Activated CD4-positive, alpha-beta T cell treated with anti-CD3 and anti-CD28 coated beads for 36 hours (primary cell): ENCODE measurements around the gene NMD3. TPM values are rescaled to one million over a fixed set of nuclear protein-coding genes. Genes with fewer than 3 reads are reported as not detected.
"Not testable (repeated sequence)": the region's sequence is repeated elsewhere in the genome, so short reads cannot be mapped to it uniquely, and the experiment has no call there.

ENCODE experiments used
- ATAC-seq: fragments of 200-7000 bp; cut with Tn5 transposase; one replicate; pipeline ENCODE4 v1.10.0; 2021; ENCODE audit warnings: mild to moderate bottlenecking, moderate library complexity
- CTCF ChIA-PET: fragments of 350-600 bp; sonication (Branson Sonifier 250); formaldehyde crosslinking; loops from one replicate; lab custom pipeline; 2021; ENCODE audit warnings: antibody characterized with exemption; lab: Charles Lee
- POLR2A ChIA-PET: fragments of 350-600 bp; sonication (Branson Sonifier 250); formaldehyde crosslinking; loops from one replicate; lab custom pipeline; 2021; ENCODE audit warnings: antibody characterized with exemption, inconsistent platforms; lab: Charles Lee
- DNase-seq: peaks from one replicate; pipeline ENCODE4 v3.0.0-alpha.2; 2020
- H3K27ac Mint-ChIP-seq: one replicate; pipeline ENCODE4 v1.8.0; 2021; ENCODE audit warnings: mixed read lengths
- H3K27me3 Mint-ChIP-seq: one replicate; pipeline ENCODE4 v1.8.0; 2021; ENCODE audit warnings: mixed read lengths
- H3K36me3 Mint-ChIP-seq: one replicate; pipeline ENCODE4 v1.8.0; 2021; ENCODE audit warnings: low read depth, mixed read lengths
- H3K4me1 Mint-ChIP-seq: one replicate; pipeline ENCODE4 v1.8.0; 2021; ENCODE audit warnings: mixed read lengths
- H3K4me3 Mint-ChIP-seq: one replicate; pipeline ENCODE4 v1.8.0; 2021; ENCODE audit warnings: mild to moderate bottlenecking, moderate library complexity, mixed read lengths
- H3K9me3 Mint-ChIP-seq: one replicate; pipeline ENCODE4 v1.8.0; 2021; ENCODE audit warnings: low read depth, mixed read lengths
- intact Hi-C, 2 experiments: fragments of 100-400 bp; cut with DNase I in 1 of 2; cut with micrococcal nuclease in 1 of 2; formaldehyde crosslinking; loops; one replicate each; pipeline versions ENCODE4 v1.14.2 to v1.15.1; 2022 to 2024; cut with DNase I, micrococcal nuclease
- total RNA-seq, 2 experiments: library from RNA; stranded (reverse); gene quantifications; one replicate each; pipeline ENCODE4 v1.2.3, GENCODE V29; 2021

Gene NMD3
- 10 to 100 TPM; 49.6 to 65.5 TPM for total RNA-seq

- CTCF ChIA-PET: interaction anchor here (0.6 to 2.1 kb wide), 3 partner anchors 10 to 77 kb away, joined by 3 to 9 read pairs (median 5); no protein-coding TSS in a partner anchor
Measured at GRCh38 chr3:161220850-161221753, at the start of gene NMD3. Gene NMD3, plus strand, starts transcription at chr3:161221311. Its CDS starts 703 bp downstream, at chr3:161222014.

DNA sequence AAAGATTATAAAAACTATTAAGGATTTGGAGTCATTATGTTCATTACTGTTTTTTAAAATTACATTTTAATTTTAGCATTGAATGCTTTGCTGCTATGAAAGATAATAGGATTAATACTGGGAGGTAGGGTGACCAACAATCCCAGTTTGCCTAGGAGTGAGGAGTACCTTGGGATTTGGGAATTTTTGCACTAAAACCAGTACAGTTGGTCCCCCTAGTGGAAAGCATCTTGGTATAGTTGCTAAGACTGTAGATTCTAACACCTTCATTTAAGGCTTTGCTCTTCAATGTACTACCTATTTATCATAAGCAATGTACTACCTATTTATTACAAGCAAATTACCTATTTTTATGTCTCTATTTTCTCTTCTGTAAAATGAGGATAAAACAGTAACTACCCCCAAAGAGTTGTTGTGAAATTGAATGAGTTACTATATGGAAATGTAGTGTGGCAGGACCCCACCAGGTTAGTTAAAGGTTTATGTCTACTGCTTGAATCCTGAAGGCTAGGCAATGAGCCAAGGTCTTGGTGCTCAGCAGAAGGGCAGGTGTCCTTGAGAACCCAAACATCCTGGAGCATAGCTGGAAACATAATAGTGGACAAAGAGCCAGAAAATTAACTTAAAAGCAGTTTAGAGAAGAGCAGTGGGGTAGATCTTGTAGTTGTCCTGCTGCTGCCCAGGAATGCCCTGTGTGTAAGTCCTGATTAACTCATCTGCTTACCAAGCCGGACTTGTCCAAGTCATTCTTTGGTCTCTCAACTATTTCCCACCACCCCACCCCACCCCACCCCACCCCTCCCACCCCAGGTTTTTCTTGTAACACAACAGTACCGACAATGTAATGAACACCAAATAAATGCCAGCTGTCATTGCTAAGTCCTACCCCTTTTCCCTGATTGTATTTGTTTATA is 49.2 kb upstream of the NMD3 start:
- no peaks in the 10 kb centered on the region for H3K36me3 Mint-ChIP-seq
- H3K9me3 Mint-ChIP-seq: peaks cover 1% of the 10 kb centered on the region
- no peak overlapping the region for H3K27ac Mint-ChIP-seq
- no peaks in the 10 kb centered on the region for H3K27me3 Mint-ChIP-seq
- CTCF ChIA-PET: no interaction called here
- intact Hi-C loops: no loop called here
- DNase-seq: no peak
- no peaks in the 10 kb centered on the region for H3K4me1 Mint-ChIP-seq
- H3K4me3 Mint-ChIP-seq: no peak overlapping the region
- ATAC-seq: no peak
- POLR2A ChIA-PET: no interaction called here

More at GRCh38 chr3:161220850-161221753, at the start of gene NMD3:
- Mint-ChIP-seq H3K27me3 (peaks cover 4% of the 10 kb centered on the region), H3K4me1 (peaks cover 26% of the 10 kb centered on the region), H3K36me3 (peaks cover 18% of the 10 kb centered on the region), H3K27ac (peak within 1 kb of the TSS; percentile 88), H3K9me3 (no peaks in the 10 kb centered on the region), H3K4me3 (peak within 1 kb of the TSS; percentile 86)
- POLR2A ChIA-PET: interaction anchor here (0.6 to 1.9 kb wide), 4 partner anchors 9 to 769 kb away, joined by 3 to 5 read pairs (median 3); no protein-coding TSS in a partner anchor
- intact Hi-C loops: loop anchor here (1.0 to 5.0 kb wide), 6 partner anchors 126 to 822 kb away; partner anchors contain the start of genes IFT80 (in 1 of the 2), KPNA4 (in 1 of the 2), PPM1L (in 1 of the 2) and SMC4 (in 1 of the 2)
- peak; percentile 97 for DNase-seq
- ATAC-seq: peak; percentile 98

GRCh38 chr3:161175506-161175905 is 45.6 kb upstream of the NMD3 start:
- Mint-ChIP-seq H3K27ac (no peak overlapping the region), H3K9me3 (peaks cover 1% of the 10 kb centered on the region), H3K4me1 (no peaks in the 10 kb centered on the region), H3K27me3 (peaks cover 4% of the 10 kb centered on the region), H3K4me3 (no peak overlapping the region), H3K36me3 (no peaks in the 10 kb centered on the region)
- no peak for DNase-seq
- intact Hi-C loops: no loop called here
- ChIA-PET POLR2A (no interaction called here), CTCF (no interaction called here)
- ATAC-seq: no peak

DNA sequence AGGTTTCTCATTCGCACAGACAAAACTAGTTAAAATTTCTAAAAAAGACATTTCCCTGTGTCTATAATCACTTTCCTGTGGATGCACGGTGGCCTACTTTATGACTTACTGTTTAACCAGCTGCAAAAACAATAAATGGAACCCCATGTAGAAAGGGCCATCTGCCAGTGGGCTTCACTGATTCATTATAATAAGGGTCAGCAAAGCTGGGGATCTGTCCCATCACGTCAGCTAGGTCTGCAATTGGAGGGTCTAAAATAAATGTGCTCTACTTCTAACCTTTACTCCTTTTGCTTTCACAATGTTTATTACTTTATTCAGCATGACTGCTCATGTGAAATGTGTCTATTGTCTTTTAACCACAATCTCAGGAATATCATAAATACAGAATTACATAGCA is 43.1 kb upstream of the NMD3 start:
- ATAC-seq: no peak

DNA sequence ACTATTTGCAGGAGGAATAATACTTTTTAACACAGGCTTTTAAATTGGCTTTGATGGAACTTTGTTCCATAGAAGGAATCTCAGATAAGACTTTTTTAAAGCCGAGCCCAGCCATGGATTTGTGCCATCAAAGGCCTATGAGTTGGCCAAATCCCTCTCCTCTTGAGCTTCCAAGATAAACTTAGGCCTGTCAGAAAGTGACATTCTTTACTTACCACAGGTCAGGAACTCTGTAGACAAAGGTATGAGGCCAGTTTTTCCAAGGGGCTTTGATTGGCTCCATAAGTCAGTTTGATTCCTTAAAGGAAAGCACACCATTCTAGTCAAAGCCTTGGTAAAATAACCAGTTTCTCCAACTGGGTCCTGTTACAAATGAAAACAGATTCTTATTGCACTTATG is 39.7 kb upstream of the NMD3 start:
- H3K27me3 Mint-ChIP-seq, H3K9me3 Mint-ChIP-seq, DNase-seq, ATAC-seq, H3K36me3 Mint-ChIP-seq, H3K4me3 Mint-ChIP-seq, H3K27ac Mint-ChIP-seq, CTCF ChIA-PET, intact Hi-C loops, POLR2A ChIA-PET, H3K4me1 Mint-ChIP-seq: not testable (repeated sequence)

More for the DNA sequence above, 43.1 kb upstream of the NMD3 start:
- peaks cover 1% of the 10 kb centered on the region for H3K9me3 Mint-ChIP-seq
- H3K27me3 Mint-ChIP-seq: peaks cover 7% of the 10 kb centered on the region
- H3K4me1 Mint-ChIP-seq: no peaks in the 10 kb centered on the region
- no peak overlapping the region for H3K4me3 Mint-ChIP-seq
- DNase-seq: no peak
- POLR2A ChIA-PET: no interaction called here
- H3K27ac Mint-ChIP-seq: no peak overlapping the region
- intact Hi-C loops: no loop called here
- CTCF ChIA-PET: no interaction called here
- H3K36me3 Mint-ChIP-seq: no peaks in the 10 kb centered on the region

GRCh38 chr3:161187046-161187445 is 34.1 kb upstream of the NMD3 start:
- DNase-seq (no peak), ATAC-seq (no peak)
- intact Hi-C loops: no loop called here
- peaks cover 1% of the 10 kb centered on the region for H3K9me3 Mint-ChIP-seq
- H3K4me3 Mint-ChIP-seq: no peak overlapping the region
- H3K36me3 Mint-ChIP-seq: no peaks in the 10 kb centered on the region
- ChIA-PET CTCF (no interaction called here), POLR2A (no interaction called here)
- no peaks in the 10 kb centered on the region for H3K4me1 Mint-ChIP-seq
- no peak overlapping the region for H3K27ac Mint-ChIP-seq
- peaks cover 2% of the 10 kb centered on the region for H3K27me3 Mint-ChIP-seq

DNA sequence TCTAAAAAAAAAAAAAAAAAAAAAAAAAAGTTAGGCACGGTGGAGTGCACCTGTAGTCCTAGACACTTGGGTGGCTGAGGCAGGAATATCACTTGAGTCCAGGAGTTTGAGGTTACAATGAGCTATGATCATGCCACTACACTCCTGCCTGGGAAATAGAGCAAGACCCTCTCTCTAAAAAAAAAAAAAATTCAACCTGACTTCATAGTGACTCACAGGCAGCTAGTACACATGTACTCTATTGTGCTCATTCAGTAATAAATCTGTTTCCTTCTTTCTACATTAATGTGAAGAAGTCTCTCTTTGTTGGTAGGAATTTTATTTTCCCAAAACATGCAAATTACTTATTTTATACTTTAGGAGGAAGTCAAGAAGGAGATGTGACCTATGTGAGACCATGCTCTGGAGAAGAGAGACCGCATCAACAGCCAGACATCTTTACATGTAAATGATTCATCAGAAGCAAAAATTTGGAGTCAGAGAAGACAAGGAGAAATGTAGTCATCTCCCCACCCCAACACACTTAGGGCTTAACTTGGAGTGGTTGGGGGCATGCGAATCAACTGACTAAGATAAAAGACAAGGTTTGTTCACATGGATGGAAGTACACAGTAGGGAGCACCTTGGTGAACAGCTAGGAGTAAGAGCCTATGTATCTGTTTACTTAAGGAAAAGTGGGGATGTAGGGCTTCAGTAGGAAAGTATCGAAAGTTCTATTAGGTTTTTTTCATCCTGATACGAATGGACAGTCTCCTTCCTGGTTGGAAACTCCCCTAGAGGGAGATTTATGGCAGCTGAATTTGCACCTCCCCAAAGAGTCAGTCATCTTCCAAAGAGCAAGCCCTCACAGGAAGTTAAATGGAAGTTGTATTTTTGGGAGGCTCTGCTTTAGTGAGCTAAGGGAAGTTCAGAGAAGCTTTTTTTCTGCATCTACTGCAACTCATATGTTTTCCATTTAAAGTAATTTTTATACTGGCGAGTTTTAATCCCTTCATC is 23.0 kb upstream of the NMD3 start:
- ATAC-seq: no peak
- H3K27me3 Mint-ChIP-seq: peaks cover 7% of the 10 kb centered on the region
- CTCF ChIA-PET: no interaction called here
- DNase-seq: no peak
- no peaks in the 10 kb centered on the region for H3K4me1 Mint-ChIP-seq
- H3K9me3 Mint-ChIP-seq: peaks cover 5% of the 10 kb centered on the region
- H3K36me3 Mint-ChIP-seq: no peaks in the 10 kb centered on the region
- H3K4me3 Mint-ChIP-seq: no peak overlapping the region
- no peak overlapping the region for H3K27ac Mint-ChIP-seq
- intact Hi-C loops: no loop called here
- POLR2A ChIA-PET: no interaction called here

GRCh38 chr3:161199926-161200325 is 21.2 kb upstream of the NMD3 start:
- Mint-ChIP-seq H3K36me3 (no peaks in the 10 kb centered on the region), H3K9me3 (peaks cover 4% of the 10 kb centered on the region), H3K27me3 (peaks cover 6% of the 10 kb centered on the region), H3K4me1 (no peaks in the 10 kb centered on the region), H3K4me3 (no peak overlapping the region), H3K27ac (no peak overlapping the region)
- intact Hi-C loops: no loop called here
- DNase-seq (no peak), ATAC-seq (no peak)
- ChIA-PET POLR2A (no interaction called here), CTCF (interaction anchor here (0.7 kb wide), 1 partner anchor 69 kb away, joined by 3 read pairs; no protein-coding TSS in a partner anchor)

- ChIA-PET CTCF (no interaction called here), POLR2A (no interaction called here)
- DNase-seq: no peak
- H3K36me3 Mint-ChIP-seq: no peaks in the 10 kb centered on the region
- H3K9me3 Mint-ChIP-seq: no peaks in the 10 kb centered on the region
- H3K4me3 Mint-ChIP-seq: no peak overlapping the region
- no peaks in the 10 kb centered on the region for H3K27me3 Mint-ChIP-seq
- H3K4me1 Mint-ChIP-seq: no peaks in the 10 kb centered on the region
- intact Hi-C loops: no loop called here
- H3K27ac Mint-ChIP-seq: no peak overlapping the region
- ATAC-seq: no peak
Measured at GRCh38 chr3:161203485-161204098, 17.5 kb upstream of the NMD3 start.

DNA sequence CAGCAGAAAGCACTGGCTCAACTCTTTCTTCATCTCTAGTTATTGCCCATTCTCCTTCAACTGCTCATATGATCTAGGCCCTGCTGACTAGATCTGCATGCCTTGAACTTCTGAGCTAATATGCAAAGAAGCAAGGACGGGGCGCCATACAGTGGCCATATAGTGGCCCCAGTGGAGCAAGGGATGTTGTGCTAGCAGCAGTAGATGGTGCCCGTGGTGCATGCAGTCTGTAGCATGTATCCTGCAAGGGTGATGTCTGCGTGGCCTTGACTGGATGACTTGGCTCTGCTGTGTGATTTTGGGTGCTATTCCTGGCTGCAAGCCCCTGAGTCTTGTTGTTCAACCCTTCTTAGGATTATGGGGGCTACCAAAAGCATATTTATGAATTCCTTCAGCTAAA is 12.2 kb upstream of the NMD3 start:
- intact Hi-C loops: no loop called here
- ChIA-PET POLR2A (no interaction called here), CTCF (no interaction called here)
- H3K9me3 Mint-ChIP-seq: no peaks in the 10 kb centered on the region
- H3K27me3 Mint-ChIP-seq: no peaks in the 10 kb centered on the region
- H3K36me3 Mint-ChIP-seq: no peaks in the 10 kb centered on the region
- no peak overlapping the region for H3K4me3 Mint-ChIP-seq
- DNase-seq: no peak
- no peak for ATAC-seq
- H3K27ac Mint-ChIP-seq: no peak overlapping the region
- H3K4me1 Mint-ChIP-seq: no peaks in the 10 kb centered on the region
